ENCODE data around the gene NAV2.

- no peak for TF ChIP-seq CTCF (conservative IDR thresholded peaks at IDR 0.05 in 1 of 2, IDR thresholded peaks at IDR 0.05 in 1 of 2; ENCODE audit: extremely low read depth in 1 of 2, insufficient read depth in 1 of 2, low read depth in 1 of 2, low read length in 2 of 2)
- TF ChIP-seq EZH2 (IDR thresholded peaks at IDR 0.05; ENCODE audit: borderline replicate concordance, low read length): no peak
Observed at GRCh38 chr11:19959648-19960059, 247.0 kb downstream of the NAV2 start.
